Measurements from ENCODE around the gene ADIPOR1.

Gene ADIPOR1

GRCh38 chr1:202968895-202969295 lies 10.8 kb upstream of the ADIPOR1 start:
- DNase-seq (ENCODE audit: low read depth in 2 of 2) = peak in 1 of 2 experiments; percentile 16

- DNase-seq (ENCODE audit: low read depth in 2 of 2) = no peak
Measured at GRCh38 chr1:202968351-202968750, 10.2 kb upstream of the ADIPOR1 start.

GRCh38 chr1:202967684-202968281 lies 9.7 kb upstream of the ADIPOR1 start:
- DNase-seq (ENCODE audit: low read depth in 2 of 2) = no peak

- no peak for DNase-seq (ENCODE audit: low read depth in 2 of 2)
Measured at GRCh38 chr1:202966006-202966898, 8.1 kb upstream of the ADIPOR1 start.

GRCh38 chr1:202965422-202965821 lies 7.3 kb upstream of the ADIPOR1 start:
- no peak for DNase-seq (ENCODE audit: low read depth in 2 of 2)

GRCh38 chr1:202964791-202965410 lies 6.8 kb upstream of the ADIPOR1 start:
- no peak for DNase-seq (ENCODE audit: low read depth in 2 of 2)

- DNase-seq (ENCODE audit: low read depth in 2 of 2) = no peak
Measured at GRCh38 chr1:202961220-202961880, 3.2 kb upstream of the ADIPOR1 start.

GRCh38 chr1:202959276-202959620 lies 1.1 kb upstream of the ADIPOR1 start:
- no peak for DNase-seq (ENCODE audit: low read depth in 2 of 2)

GRCh38 chr1:202958544-202959275 lies 598 bp upstream of the ADIPOR1 start:
- no peak for DNase-seq (ENCODE audit: low read depth in 2 of 2)

GRCh38 chr1:202956969-202957368 lies 1.1 kb downstream of the ADIPOR1 start:
- DNase-seq (ENCODE audit: low read depth in 2 of 2) = no peak

GRCh38 chr1:202954057-202954745 lies 3.9 kb downstream of the ADIPOR1 start:
- DNase-seq (ENCODE audit: low read depth in 2 of 2) = no peak

GRCh38 chr1:202953392-202953791 lies 4.7 kb downstream of the ADIPOR1 start:
- DNase-seq (ENCODE audit: low read depth in 2 of 2) = no peak

GRCh38 chr1:202952818-202953217 lies 5.3 kb downstream of the ADIPOR1 start:
- no peak for DNase-seq (ENCODE audit: low read depth in 2 of 2)

GRCh38 chr1:202952099-202952498 lies 6.0 kb downstream of the ADIPOR1 start:
- DNase-seq (ENCODE audit: low read depth in 2 of 2) = no peak

- no peak for DNase-seq (ENCODE audit: low read depth in 2 of 2)
Measured at GRCh38 chr1:202951437-202951836, 6.7 kb downstream of the ADIPOR1 start.

- DNase-seq (ENCODE audit: low read depth in 2 of 2) = no peak
Measured at GRCh38 chr1:202945483-202945882, 12.6 kb downstream of the ADIPOR1 start.

GRCh38 chr1:202944438-202944921 lies 13.6 kb downstream of the ADIPOR1 start:
- DNase-seq (ENCODE audit: low read depth in 2 of 2) = no peak

GRCh38 chr1:202942426-202942825 lies 15.7 kb downstream of the ADIPOR1 start:
- no peak for DNase-seq (ENCODE audit: low read depth in 2 of 2)

GRCh38 chr1:202941372-202941771 lies 16.7 kb downstream of the ADIPOR1 start:
- DNase-seq (ENCODE audit: low read depth in 2 of 2) = no peak

GRCh38 chr1:202940561-202940960 lies 17.6 kb downstream of the ADIPOR1 start:
- DNase-seq (ENCODE audit: low read depth in 2 of 2) = no peak
